Measurements from ENCODE around the gene RABL2B. TPM values are rescaled to one million over a fixed set of nuclear protein-coding genes. Genes with fewer than 3 reads are reported as not detected.

Gene RABL2B
- total RNA-seq, 2 experiments from 2014 or later: 21.1 to 25.2 TPM

- Mint-ChIP-seq H3K27me3 (no peaks in the 10 kb centered on the region), H3K4me3 (no peak overlapping the region), H3K4me1 (no peaks in the 10 kb centered on the region), H3K36me3 (no peaks in the 10 kb centered on the region), H3K9me3 (no peaks in the 10 kb centered on the region), H3K27ac (no peak overlapping the region)
- DNase-seq: no peak
These were observed 52.3 kb downstream of the RABL2B start for GRCh38 chr22:50730941-50731661.

GRCh38 chr22:50730013-50730891 lies 53.2 kb downstream of the RABL2B start:
- Mint-ChIP-seq H3K4me1 (no peaks in the 10 kb centered on the region), H3K4me3 (no peak overlapping the region), H3K9me3 (no peaks in the 10 kb centered on the region), H3K27me3 (no peaks in the 10 kb centered on the region), H3K27ac (no peak overlapping the region), H3K36me3 (no peaks in the 10 kb centered on the region)
- no peak for DNase-seq

- no peak for DNase-seq
- H3K4me3 Mint-ChIP-seq: no peak overlapping the region
- H3K9me3 Mint-ChIP-seq: no peaks in the 10 kb centered on the region
- H3K4me1 Mint-ChIP-seq: no peaks in the 10 kb centered on the region
- no peaks in the 10 kb centered on the region for H3K27me3 Mint-ChIP-seq
- no peaks in the 10 kb centered on the region for H3K36me3 Mint-ChIP-seq
- no peak overlapping the region for H3K27ac Mint-ChIP-seq
These were observed 53.9 kb downstream of the RABL2B start for GRCh38 chr22:50729391-50730012.

GRCh38 chr22:50728523-50728931 lies 54.9 kb downstream of the RABL2B start:
- H3K4me1 Mint-ChIP-seq: no peaks in the 10 kb centered on the region
- no peaks in the 10 kb centered on the region for H3K27me3 Mint-ChIP-seq
- H3K9me3 Mint-ChIP-seq: no peaks in the 10 kb centered on the region
- DNase-seq: no peak
- no peaks in the 10 kb centered on the region for H3K36me3 Mint-ChIP-seq
- H3K4me3 Mint-ChIP-seq: no peak overlapping the region
- H3K27ac Mint-ChIP-seq: no peak overlapping the region

- H3K27ac Mint-ChIP-seq: no peak overlapping the region
- no peaks in the 10 kb centered on the region for H3K36me3 Mint-ChIP-seq
- H3K9me3 Mint-ChIP-seq: no peaks in the 10 kb centered on the region
- no peak overlapping the region for H3K4me3 Mint-ChIP-seq
- no peaks in the 10 kb centered on the region for H3K27me3 Mint-ChIP-seq
- H3K4me1 Mint-ChIP-seq: no peaks in the 10 kb centered on the region
- no peak for DNase-seq
These were observed 55.5 kb downstream of the RABL2B start for GRCh38 chr22:50727678-50728522.

- Mint-ChIP-seq H3K4me1 (no peaks in the 10 kb centered on the region), H3K4me3 (no peak overlapping the region), H3K27me3 (no peaks in the 10 kb centered on the region), H3K36me3 (no peaks in the 10 kb centered on the region), H3K9me3 (no peaks in the 10 kb centered on the region), H3K27ac (no peak overlapping the region)
- DNase-seq: no peak
These were observed 56.6 kb downstream of the RABL2B start for GRCh38 chr22:50726643-50727340.

- no peaks in the 10 kb centered on the region for H3K4me1 Mint-ChIP-seq
- H3K27me3 Mint-ChIP-seq: no peaks in the 10 kb centered on the region
- no peak for DNase-seq
- H3K4me3 Mint-ChIP-seq: no peak overlapping the region
- no peaks in the 10 kb centered on the region for H3K36me3 Mint-ChIP-seq
- H3K9me3 Mint-ChIP-seq: no peaks in the 10 kb centered on the region
- H3K27ac Mint-ChIP-seq: no peak overlapping the region
These were observed 57.8 kb downstream of the RABL2B start for GRCh38 chr22:50725597-50725996.

GRCh38 chr22:50724616-50725015 lies 58.8 kb downstream of the RABL2B start:
- Mint-ChIP-seq H3K27ac (no peak overlapping the region), H3K27me3 (no peaks in the 10 kb centered on the region), H3K36me3 (no peaks in the 10 kb centered on the region), H3K9me3 (no peaks in the 10 kb centered on the region), H3K4me3 (no peak overlapping the region), H3K4me1 (no peaks in the 10 kb centered on the region)
- DNase-seq: no peak

- Mint-ChIP-seq H3K4me1 (no peaks in the 10 kb centered on the region), H3K36me3 (no peaks in the 10 kb centered on the region), H3K4me3 (no peak overlapping the region), H3K27ac (no peak overlapping the region), H3K27me3 (no peaks in the 10 kb centered on the region), H3K9me3 (no peaks in the 10 kb centered on the region)
- DNase-seq: no peak
These were observed 59.4 kb downstream of the RABL2B start for GRCh38 chr22:50723991-50724390.

GRCh38 chr22:50722716-50723428 lies 60.6 kb downstream of the RABL2B start:
- Mint-ChIP-seq H3K27me3 (no peaks in the 10 kb centered on the region), H3K4me3 (no peak overlapping the region), H3K4me1 (no peaks in the 10 kb centered on the region), H3K27ac (no peak overlapping the region), H3K9me3 (no peaks in the 10 kb centered on the region), H3K36me3 (no peaks in the 10 kb centered on the region)
- no peak for DNase-seq

- H3K4me3 Mint-ChIP-seq: no peak overlapping the region
- H3K36me3 Mint-ChIP-seq: no peaks in the 10 kb centered on the region
- H3K27ac Mint-ChIP-seq: no peak overlapping the region
- no peaks in the 10 kb centered on the region for H3K9me3 Mint-ChIP-seq
- DNase-seq: no peak
- H3K4me1 Mint-ChIP-seq: no peaks in the 10 kb centered on the region
- no peaks in the 10 kb centered on the region for H3K27me3 Mint-ChIP-seq
These were observed 61.3 kb downstream of the RABL2B start for GRCh38 chr22:50722048-50722701.

- H3K27ac Mint-ChIP-seq: no peak overlapping the region
- DNase-seq: no peak
- H3K9me3 Mint-ChIP-seq: no peaks in the 10 kb centered on the region
These were observed 62.1 kb downstream of the RABL2B start for GRCh38 chr22:50721257-50721844.

More at GRCh38 chr22:50721257-50721844, 62.1 kb downstream of the RABL2B start:
- Mint-ChIP-seq H3K4me1 (no peaks in the 10 kb centered on the region), H3K4me3 (no peak overlapping the region), H3K36me3 (no peaks in the 10 kb centered on the region), H3K27me3 (no peaks in the 10 kb centered on the region)

Measured in activated naive CD8-positive, alpha-beta T cell treated with anti-CD3 and anti-CD28 coated beads for 36 hours (primary cell).